Cardiac fibroblast (primary cell): Measurements from ENCODE around the gene NAV2.

Experiments used
- DNase-seq, 2 donors: peaks; one replicate each; pipeline versions ENCODE4 v3.0.0 to v3.0.0-alpha.2; 2010; ENCODE audit warnings: low read depth in 2 of 2
- H3K4me3 ChIP-seq, 2 donors: replicated peaks in 1 of 2; 1 replicate in 1 of 2; 2 replicates in 1 of 2; pipeline ENCODE4 v1.5.1; 2011; ENCODE audit warnings: low read depth in 2 of 2, low read length in 2 of 2, mild to moderate bottlenecking in 2 of 2, moderate library complexity in 1 of 2
- CTCF ChIP-seq: IDR thresholded peaks from one replicate; pipeline ENCODE4 v1.5.1; 2011; ENCODE audit warnings: low read depth, mild to moderate bottlenecking, low read length, inconsistent platforms

Gene NAV2

DNA sequence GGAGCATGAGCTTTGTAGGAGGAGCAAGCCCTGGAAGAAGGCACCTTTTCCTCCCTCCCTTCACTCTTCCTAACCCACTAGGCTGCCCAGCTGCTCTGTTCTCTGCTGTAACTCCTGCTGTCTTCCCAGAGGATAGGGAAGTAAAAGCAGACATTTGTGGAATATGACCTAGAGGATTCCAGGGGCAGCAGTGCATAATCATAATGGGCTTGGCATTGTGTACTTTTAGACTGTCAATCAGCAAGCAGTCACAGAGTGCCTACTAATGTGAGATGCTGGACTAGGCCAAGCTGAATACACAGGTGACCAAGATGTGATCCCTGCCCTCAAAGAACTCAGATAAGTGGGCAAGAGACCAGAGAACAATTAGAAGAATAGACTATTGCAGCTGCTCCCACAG lies 133.0 kb downstream of the NAV2 start:
- no peak for TF ChIP-seq CTCF
- DNase-seq, result no peak
- no peak overlapping the region for H3K4me3 ChIP-seq

- peak; percentile 17 to 77 for DNase-seq
- no peak overlapping the region for H3K4me3 ChIP-seq
- no peak for TF ChIP-seq CTCF
These were observed 134.1 kb downstream of the NAV2 start for GRCh38 chr11:19846654-19847305.

DNA sequence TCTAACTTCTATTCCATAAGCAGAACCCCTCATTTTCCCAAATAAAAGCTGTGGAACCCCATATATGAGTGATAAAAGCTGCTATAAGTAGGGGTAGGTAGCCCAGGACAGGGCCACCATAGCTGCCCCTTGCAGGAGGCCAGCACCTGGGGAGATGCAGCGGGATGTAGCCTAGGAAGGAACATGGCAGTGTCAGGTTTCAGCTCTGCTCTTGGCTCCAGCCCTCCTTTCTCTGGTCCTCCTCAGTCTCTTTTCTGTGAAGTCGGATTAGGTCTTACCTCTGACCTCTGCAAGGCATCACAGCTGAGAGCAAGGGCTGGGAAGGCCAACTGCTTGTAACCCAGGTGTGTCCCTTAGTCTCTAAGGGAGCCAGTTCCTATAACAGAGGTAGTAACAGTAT lies 135.6 kb downstream of the NAV2 start:
- H3K4me3 ChIP-seq, result no peak overlapping the region
- no peak for TF ChIP-seq CTCF
- DNase-seq, result no peak

DNA sequence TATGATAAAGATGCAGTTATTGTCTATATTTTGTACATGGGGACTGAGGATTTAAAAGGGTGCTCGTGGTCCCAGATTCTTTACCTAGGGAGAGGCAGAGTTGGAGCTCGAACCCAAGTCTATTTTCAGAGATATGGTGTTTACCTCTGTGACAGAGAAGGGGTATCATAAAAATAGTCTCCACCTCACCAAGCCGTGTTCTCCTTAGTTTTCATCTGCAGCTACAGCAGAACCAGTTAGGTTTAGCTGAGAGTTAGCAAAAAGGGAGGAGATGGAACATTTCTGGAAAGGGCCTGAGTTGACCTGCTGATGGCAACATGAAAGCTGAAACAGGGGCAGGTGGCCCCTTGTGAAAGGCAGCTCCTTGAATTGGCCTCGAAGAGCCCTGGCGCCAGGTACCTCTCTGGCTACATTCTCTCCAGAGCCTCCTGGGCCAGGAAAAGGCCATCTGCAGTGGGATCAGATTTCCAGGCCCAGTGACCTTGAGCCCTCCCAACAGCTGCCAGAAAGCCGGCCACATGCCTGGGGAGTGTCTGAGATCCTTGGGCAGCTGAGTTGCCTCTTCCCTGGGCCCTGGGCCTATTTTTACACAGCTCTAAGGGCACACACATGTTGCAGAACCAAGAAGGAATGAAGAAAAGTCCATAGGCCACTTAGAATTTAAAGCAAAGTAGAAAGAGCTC lies 136.6 kb downstream of the NAV2 start:
- peak in 1 of 2 donors; percentile 55 for DNase-seq
- no peak for TF ChIP-seq CTCF
- no peak overlapping the region for H3K4me3 ChIP-seq

DNA sequence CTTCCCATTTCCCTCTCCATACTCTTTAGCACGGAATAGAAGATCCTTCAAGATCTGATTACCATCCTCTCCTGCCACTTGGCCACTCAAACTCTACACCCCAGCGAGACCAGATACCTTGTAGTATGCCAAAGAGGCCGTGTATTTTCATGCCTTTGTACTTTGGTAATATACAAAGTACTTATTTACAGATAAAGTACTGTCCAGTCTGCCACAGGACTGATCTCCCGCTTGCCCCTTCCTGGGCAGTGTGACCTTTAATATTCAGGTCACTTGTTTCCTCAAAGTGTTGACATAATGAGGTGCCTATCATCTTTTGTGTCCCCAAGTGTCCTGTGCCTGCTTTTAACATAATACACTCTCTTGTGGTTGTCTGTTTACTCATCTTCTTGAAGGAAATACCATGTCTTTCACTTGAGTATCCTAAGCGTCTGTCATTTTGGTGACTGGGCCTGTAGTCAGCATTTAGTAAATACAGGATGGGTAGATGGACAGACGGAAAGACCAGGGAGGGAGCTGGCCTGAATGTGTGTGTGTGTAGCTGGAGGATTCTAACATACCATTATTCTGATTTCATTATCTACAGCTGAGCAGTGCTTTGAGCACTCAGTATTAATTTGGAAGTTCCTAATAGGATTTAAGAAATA lies 137.4 kb downstream of the NAV2 start:
- H3K4me3 ChIP-seq, result no peak overlapping the region
- no peak for TF ChIP-seq CTCF
- DNase-seq, result peak in 1 of 2 donors; percentile 29

GRCh38 chr11:19852288-19852687 lies 139.7 kb downstream of the NAV2 start:
- H3K4me3 ChIP-seq, result no peak overlapping the region
- no peak for TF ChIP-seq CTCF
- DNase-seq, result no peak
